Uterus (tissue), 2 donors: Measurements from ENCODE around the gene FAM3A.

Experiments
- CTCF ChIP-seq, 4 experiments: fragments of 200-600 bp in 2 of 4; fragments of 450-650 bp in 2 of 4; sonication (generic) in 2 of 4; IDR thresholded peaks; one replicate each; pipeline ENCODE4 v1.5.1; 2016 to 2019; ENCODE audit warnings: antibody characterized with exemption in 4 of 4, mild to moderate bottlenecking in 2 of 4, moderate library complexity in 1 of 4
- POLR2A ChIP-seq, 2 donors: fragments of 450-650 bp; IDR thresholded peaks; one replicate each; pipeline ENCODE4 v1.6.1; 2016; ENCODE audit warnings: antibody characterized with exemption in 2 of 2, mild to moderate bottlenecking in 1 of 2, moderate library complexity in 1 of 2

GRCh38 chrX:154549766-154550165 is 33.7 kb upstream of the FAM3A start:
- no peak for TF ChIP-seq CTCF (IDR thresholded peaks at IDR 0.05)
- TF ChIP-seq POLR2A (IDR thresholded peaks at IDR 0.05), result no peak
